ENCODE measurements around the gene RSPRY1.

RSPRY1 gene

GRCh38 chr16:57261806-57262205, 75.7 kb downstream of the RSPRY1 start:
- H3K9me3 ChIP-seq (ENCODE audit: insufficient read depth, low read depth, low read length): no peaks in the 10 kb centered on the region
- no peak overlapping the region for H3K4me2 ChIP-seq (ENCODE audit: low read length)
- H2BK120ac ChIP-seq (ENCODE audit: insufficient read depth, low read length, poor library complexity): no peak overlapping the region
- H4K8ac ChIP-seq (ENCODE audit: low read depth, low read length): no peak overlapping the region
- H4K12ac ChIP-seq (ENCODE audit: low read depth, low read length): no peak overlapping the region
- H3K27ac ChIP-seq (ENCODE audit: low read depth, low read length): no peak overlapping the region
- DNase-seq: no peak
- H3K4ac ChIP-seq (ENCODE audit: low read depth, low read length): no peak overlapping the region
- H3K9ac ChIP-seq (ENCODE audit: low read length): no peak overlapping the region
- WGBS (ENCODE audit: extremely low coverage, insufficient coverage, insufficient read length): no CpG with 5 or more reads among the region's 9 CpGs
- no peak overlapping the region for H3K4me3 ChIP-seq (ENCODE audit: low read depth, low read length)
- H2AK5ac ChIP-seq (ENCODE audit: low read length): no peak overlapping the region
- H4K91ac ChIP-seq (ENCODE audit: low read depth, low read length): no peak overlapping the region
- no peak overlapping the region for H3K18ac ChIP-seq (ENCODE audit: low read length)
- H3K27me3 ChIP-seq (ENCODE audit: insufficient read depth, low read length): no peaks in the 10 kb centered on the region
- H2AFZ ChIP-seq (ENCODE audit: insufficient read depth, low read length, poor library complexity): no peak overlapping the region
- H3K36me3 ChIP-seq (ENCODE audit: control insufficient read depth in 1 of 2, insufficient read depth in 2 of 2, low read length in 2 of 2): no peaks in the 10 kb centered on the region
- H2BK12ac ChIP-seq (ENCODE audit: low read length): no peak overlapping the region
- no peaks in the 10 kb centered on the region for H3K79me2 ChIP-seq (ENCODE audit: control insufficient read depth, insufficient read depth, low read length, poor library complexity)
- no peak overlapping the region for H3K23ac ChIP-seq (ENCODE audit: low read length)
- no peak overlapping the region for H2BK5ac ChIP-seq (ENCODE audit: low read depth, low read length, poor library complexity)
- peaks cover 4% of the 10 kb centered on the region for H3K79me1 ChIP-seq (ENCODE audit: low read length)
- peaks cover 13 to 14% of the 10 kb centered on the region in 2 experiments for H3K4me1 ChIP-seq (ENCODE audit: control insufficient read depth in 1 of 2, insufficient read depth in 2 of 2, low read length in 2 of 2)
- H3K14ac ChIP-seq (ENCODE audit: low read length): no peak overlapping the region

- Histone ChIP-seq H3K23ac (ENCODE audit: low read length) (no peak overlapping the region), H3K36me3 (ENCODE audit: control insufficient read depth in 1 of 2, insufficient read depth in 2 of 2, low read length in 2 of 2) (no peaks in the 10 kb centered on the region), H2BK12ac (ENCODE audit: low read length) (no peak overlapping the region), H3K9ac (ENCODE audit: low read length) (no peak overlapping the region), H2BK120ac (ENCODE audit: insufficient read depth, low read length, poor library complexity) (no peak overlapping the region), H2AFZ (ENCODE audit: insufficient read depth, low read length, poor library complexity) (no peak overlapping the region), H4K12ac (ENCODE audit: low read depth, low read length) (no peak overlapping the region), H3K14ac (ENCODE audit: low read length) (no peak overlapping the region), H3K9me3 (ENCODE audit: insufficient read depth, low read depth, low read length) (no peaks in the 10 kb centered on the region), H3K4ac (ENCODE audit: low read depth, low read length) (no peak overlapping the region), H4K8ac (ENCODE audit: low read depth, low read length) (no peak overlapping the region), H4K91ac (ENCODE audit: low read depth, low read length) (no peak overlapping the region), H3K4me1 (ENCODE audit: control insufficient read depth in 1 of 2, insufficient read depth in 2 of 2, low read length in 2 of 2) (peaks cover 13 to 14% of the 10 kb centered on the region in 2 experiments), H3K27ac (ENCODE audit: low read depth, low read length) (no peak overlapping the region), H3K79me2 (ENCODE audit: control insufficient read depth, insufficient read depth, low read length, poor library complexity) (no peaks in the 10 kb centered on the region), H3K4me3 (ENCODE audit: low read depth, low read length) (no peak overlapping the region), H2BK5ac (ENCODE audit: low read depth, low read length, poor library complexity) (no peak overlapping the region), H3K4me2 (ENCODE audit: low read length) (no peak overlapping the region), H2AK5ac (ENCODE audit: low read length) (peak overlapping the region; percentile 24), H3K27me3 (ENCODE audit: insufficient read depth, low read length) (no peaks in the 10 kb centered on the region), H3K79me1 (ENCODE audit: low read length) (peaks cover 4% of the 10 kb centered on the region), H3K18ac (ENCODE audit: low read length) (no peak overlapping the region)
- no CpG with 5 or more reads among the region's 17 CpGs for WGBS (ENCODE audit: extremely low coverage, insufficient coverage, insufficient read length)
- no peak for DNase-seq
Measured at GRCh38 chr16:57262841-57263540, 76.9 kb downstream of the RSPRY1 start.

- no peak overlapping the region for H3K4me3 ChIP-seq (ENCODE audit: low read depth, low read length)
- no peak overlapping the region for H2AK5ac ChIP-seq (ENCODE audit: low read length)
- no peaks in the 10 kb centered on the region for H3K36me3 ChIP-seq (ENCODE audit: control insufficient read depth in 1 of 2, insufficient read depth in 2 of 2, low read length in 2 of 2)
- no peak overlapping the region for H3K14ac ChIP-seq (ENCODE audit: low read length)
- H2BK5ac ChIP-seq (ENCODE audit: low read depth, low read length, poor library complexity): no peak overlapping the region
- H3K4me1 ChIP-seq (ENCODE audit: control insufficient read depth in 1 of 2, insufficient read depth in 2 of 2, low read length in 2 of 2): peaks cover 13 to 14% of the 10 kb centered on the region in 2 experiments
- no peak overlapping the region for H4K91ac ChIP-seq (ENCODE audit: low read depth, low read length)
- no peak overlapping the region for H4K8ac ChIP-seq (ENCODE audit: low read depth, low read length)
- no peak overlapping the region for H3K9ac ChIP-seq (ENCODE audit: low read length)
- H3K27me3 ChIP-seq (ENCODE audit: insufficient read depth, low read length): no peaks in the 10 kb centered on the region
- H3K23ac ChIP-seq (ENCODE audit: low read length): no peak overlapping the region
- H2BK12ac ChIP-seq (ENCODE audit: low read length): no peak overlapping the region
- no peak overlapping the region for H3K4me2 ChIP-seq (ENCODE audit: low read length)
- H3K79me1 ChIP-seq (ENCODE audit: low read length): peaks cover 4% of the 10 kb centered on the region
- no peak overlapping the region for H3K27ac ChIP-seq (ENCODE audit: low read depth, low read length)
- H2BK120ac ChIP-seq (ENCODE audit: insufficient read depth, low read length, poor library complexity): no peak overlapping the region
- DNase-seq: no peak
- H3K9me3 ChIP-seq (ENCODE audit: insufficient read depth, low read depth, low read length): no peaks in the 10 kb centered on the region
- H3K4ac ChIP-seq (ENCODE audit: low read depth, low read length): no peak overlapping the region
- no peaks in the 10 kb centered on the region for H3K79me2 ChIP-seq (ENCODE audit: control insufficient read depth, insufficient read depth, low read length, poor library complexity)
- H4K12ac ChIP-seq (ENCODE audit: low read depth, low read length): no peak overlapping the region
- no CpG with 5 or more reads among the region's 18 CpGs for WGBS (ENCODE audit: extremely low coverage, insufficient coverage, insufficient read length)
- no peak overlapping the region for H2AFZ ChIP-seq (ENCODE audit: insufficient read depth, low read length, poor library complexity)
- H3K18ac ChIP-seq (ENCODE audit: low read length): no peak overlapping the region
Measured at GRCh38 chr16:57263541-57264351, 77.6 kb downstream of the RSPRY1 start.

GRCh38 chr16:57264381-57264780, 78.3 kb downstream of the RSPRY1 start:
- no peak overlapping the region for H3K4me3 ChIP-seq (ENCODE audit: low read depth, low read length)
- H3K36me3 ChIP-seq (ENCODE audit: control insufficient read depth in 1 of 2, insufficient read depth in 2 of 2, low read length in 2 of 2): no peaks in the 10 kb centered on the region
- H4K91ac ChIP-seq (ENCODE audit: low read depth, low read length): no peak overlapping the region
- no peak overlapping the region for H4K8ac ChIP-seq (ENCODE audit: low read depth, low read length)
- H2BK12ac ChIP-seq (ENCODE audit: low read length): no peak overlapping the region
- no peak overlapping the region for H3K18ac ChIP-seq (ENCODE audit: low read length)
- H3K4ac ChIP-seq (ENCODE audit: low read depth, low read length): no peak overlapping the region
- no peak overlapping the region for H2BK120ac ChIP-seq (ENCODE audit: insufficient read depth, low read length, poor library complexity)
- H3K4me2 ChIP-seq (ENCODE audit: low read length): no peak overlapping the region
- no peaks in the 10 kb centered on the region for H3K27me3 ChIP-seq (ENCODE audit: insufficient read depth, low read length)
- H3K79me1 ChIP-seq (ENCODE audit: low read length): peaks cover 4% of the 10 kb centered on the region
- no peak overlapping the region for H4K12ac ChIP-seq (ENCODE audit: low read depth, low read length)
- H2AK5ac ChIP-seq (ENCODE audit: low read length): no peak overlapping the region
- WGBS (ENCODE audit: extremely low coverage, insufficient coverage, insufficient read length): no CpG with 5 or more reads among the region's 8 CpGs
- no peak for DNase-seq
- H3K27ac ChIP-seq (ENCODE audit: low read depth, low read length): no peak overlapping the region
- H2BK5ac ChIP-seq (ENCODE audit: low read depth, low read length, poor library complexity): no peak overlapping the region
- no peak overlapping the region for H2AFZ ChIP-seq (ENCODE audit: insufficient read depth, low read length, poor library complexity)
- peaks cover 13 to 14% of the 10 kb centered on the region in 2 experiments for H3K4me1 ChIP-seq (ENCODE audit: control insufficient read depth in 1 of 2, insufficient read depth in 2 of 2, low read length in 2 of 2)
- no peak overlapping the region for H3K23ac ChIP-seq (ENCODE audit: low read length)
- H3K79me2 ChIP-seq (ENCODE audit: control insufficient read depth, insufficient read depth, low read length, poor library complexity): no peaks in the 10 kb centered on the region
- H3K9me3 ChIP-seq (ENCODE audit: insufficient read depth, low read depth, low read length): no peaks in the 10 kb centered on the region
- H3K14ac ChIP-seq (ENCODE audit: low read length): no peak overlapping the region
- H3K9ac ChIP-seq (ENCODE audit: low read length): no peak overlapping the region
